ENCODE results near the gene PTPN6.

PTPN6 gene

GRCh38 chr12:6936636-6937480 lies 14.3 kb upstream of the PTPN6 start:
- FAIRE-seq (peak; percentile 87), DNase-seq (ENCODE audit: insufficient read length) (no peak)
- TF ChIP-seq TAF1 (IDR thresholded peaks at IDR 0.05; ENCODE audit: borderline replicate concordance, low read depth, low read length) (no peak), POLR2A (IDR thresholded peaks at IDR 0.05; ENCODE audit: low read depth, low read length) (peak; percentile 58; the same call in 1 of the 2 replicates)

GRCh38 chr12:6937481-6938352 lies 13.4 kb upstream of the PTPN6 start:
- TF ChIP-seq POLR2A (IDR thresholded peaks at IDR 0.05; ENCODE audit: low read depth, low read length): peak; percentile 95
- TF ChIP-seq POLR2AphosphoS5 (IDR thresholded peaks at IDR 0.05; ENCODE audit: low read depth, low read length): peak; percentile 91
- peak; percentile 68 for TF ChIP-seq TAF1 (IDR thresholded peaks at IDR 0.05; ENCODE audit: borderline replicate concordance, low read depth, low read length)
- peak; percentile 100 for FAIRE-seq
- DNase-seq (ENCODE audit: insufficient read length): peak; percentile 83

- TF ChIP-seq TAF1 (IDR thresholded peaks at IDR 0.05; ENCODE audit: borderline replicate concordance, low read depth, low read length) (no peak), POLR2AphosphoS5 (IDR thresholded peaks at IDR 0.05; ENCODE audit: low read depth, low read length) (peak; percentile 65)
- DNase-seq (ENCODE audit: insufficient read length) (no peak), FAIRE-seq (no peak)
These were observed 12.6 kb upstream of the PTPN6 start for GRCh38 chr12:6938353-6939190.

- TF ChIP-seq POLR2AphosphoS5 (IDR thresholded peaks at IDR 0.05; ENCODE audit: low read depth, low read length) (peak; percentile 46), TAF1 (IDR thresholded peaks at IDR 0.05; ENCODE audit: borderline replicate concordance, low read depth, low read length) (no peak)
- peak; percentile 48 for FAIRE-seq
These were observed 12.0 kb upstream of the PTPN6 start for GRCh38 chr12:6939191-6939540.

GRCh38 chr12:6941267-6941666 lies 9.9 kb upstream of the PTPN6 start:
- no peak for DNase-seq (ENCODE audit: insufficient read length)
- TF ChIP-seq TAF1 (IDR thresholded peaks at IDR 0.05; ENCODE audit: borderline replicate concordance, low read depth, low read length) (no peak), POLR2AphosphoS5 (IDR thresholded peaks at IDR 0.05; ENCODE audit: low read depth, low read length) (no peak), POLR2A (IDR thresholded peaks at IDR 0.05; ENCODE audit: low read depth, low read length) (no peak)
- no peak for FAIRE-seq

More at GRCh38 chr12:6939191-6939540, 12.0 kb upstream of the PTPN6 start:
- DNase-seq (ENCODE audit: insufficient read length): no peak

DNA sequence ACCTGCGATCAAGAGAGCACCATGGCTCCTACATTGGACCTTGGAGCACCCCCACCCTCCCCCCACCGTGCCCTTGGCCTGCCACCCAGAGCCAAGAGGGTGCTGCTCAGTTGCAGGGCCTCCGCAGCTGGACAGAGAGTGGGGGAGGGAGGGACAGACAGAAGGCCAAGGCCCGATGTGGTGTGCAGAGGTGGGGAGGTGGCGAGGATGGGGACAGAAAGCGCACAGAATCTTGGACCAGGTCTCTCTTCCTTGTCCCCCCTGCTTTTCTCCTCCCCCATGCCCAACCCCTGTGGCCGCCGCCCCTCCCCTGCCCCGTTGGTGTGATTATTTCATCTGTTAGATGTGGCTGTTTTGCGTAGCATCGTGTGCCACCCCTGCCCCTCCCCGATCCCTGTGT lies 9.4 kb upstream of the PTPN6 start:
- no peak for DNase-seq (ENCODE audit: insufficient read length)
- FAIRE-seq: no peak
- TF ChIP-seq POLR2A (IDR thresholded peaks at IDR 0.05; ENCODE audit: low read depth, low read length) (no peak), TAF1 (IDR thresholded peaks at IDR 0.05; ENCODE audit: borderline replicate concordance, low read depth, low read length) (no peak), POLR2AphosphoS5 (IDR thresholded peaks at IDR 0.05; ENCODE audit: low read depth, low read length) (no peak)

DNA sequence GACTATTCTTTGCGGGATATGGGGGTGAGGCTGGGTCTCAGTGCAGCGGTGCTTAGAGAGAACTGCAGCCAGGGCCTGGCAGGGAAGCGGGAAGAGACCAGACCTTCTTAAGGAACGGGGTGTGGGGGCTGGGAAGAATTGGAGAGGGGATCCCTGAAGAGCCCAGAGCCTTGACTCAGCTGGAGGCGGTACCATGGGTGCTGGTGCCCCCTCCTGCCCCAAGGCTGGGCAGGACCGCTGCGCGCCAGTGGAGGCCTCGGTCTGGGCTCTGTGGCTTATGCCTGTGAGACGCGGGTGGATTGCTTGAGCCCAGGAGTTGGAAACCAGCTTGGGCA lies 8.9 kb upstream of the PTPN6 start:
- TF ChIP-seq TAF1 (IDR thresholded peaks at IDR 0.05; ENCODE audit: borderline replicate concordance, low read depth, low read length) (no peak), POLR2AphosphoS5 (IDR thresholded peaks at IDR 0.05; ENCODE audit: low read depth, low read length) (no peak), POLR2A (IDR thresholded peaks at IDR 0.05; ENCODE audit: low read depth, low read length) (no peak)
- DNase-seq (ENCODE audit: insufficient read length) (no peak), FAIRE-seq (no peak)

DNA sequence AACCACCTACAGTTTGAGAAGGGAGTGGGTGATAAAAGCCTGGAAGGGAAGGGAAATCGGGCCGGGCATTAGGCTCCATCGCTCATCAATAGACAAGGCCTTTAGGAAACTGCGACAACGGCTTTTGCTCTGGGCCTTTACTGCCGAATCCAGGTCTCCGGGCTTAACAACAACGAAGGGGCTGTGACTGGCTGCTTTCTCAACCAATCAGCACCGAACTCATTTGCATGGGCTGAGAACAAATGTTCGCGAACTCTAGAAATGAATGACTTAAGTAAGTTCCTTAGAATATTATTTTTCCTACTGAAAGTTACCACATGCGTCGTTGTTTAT lies 7.8 kb upstream of the PTPN6 start:
- DNase-seq (ENCODE audit: insufficient read length) (peak; percentile 91), FAIRE-seq (peak; percentile 72)
- no peak for TF ChIP-seq POLR2A (IDR thresholded peaks at IDR 0.05; ENCODE audit: low read depth, low read length)

GRCh38 chr12:6943722-6944380 lies 7.3 kb upstream of the PTPN6 start, which contains the start of the genes C12orf57 and RNU7-1:
Gene C12orf57 (plus strand): TSS chr12:6944022. CDS start chr12:6944122, 100 bp downstream.
Gene RNU7-1 (plus strand): TSS chr12:6943816.
- TF ChIP-seq POLR2AphosphoS5 (IDR thresholded peaks at IDR 0.05; ENCODE audit: low read depth, low read length) (peak; percentile 99), TAF1 (IDR thresholded peaks at IDR 0.05; ENCODE audit: borderline replicate concordance, low read depth, low read length) (peak; percentile 60; the same call in 1 of the 2 replicates), POLR2A (IDR thresholded peaks at IDR 0.05; ENCODE audit: low read depth, low read length) (peak; percentile 99)
- FAIRE-seq (peak; percentile 91), DNase-seq (ENCODE audit: insufficient read length) (no peak)

DNA sequence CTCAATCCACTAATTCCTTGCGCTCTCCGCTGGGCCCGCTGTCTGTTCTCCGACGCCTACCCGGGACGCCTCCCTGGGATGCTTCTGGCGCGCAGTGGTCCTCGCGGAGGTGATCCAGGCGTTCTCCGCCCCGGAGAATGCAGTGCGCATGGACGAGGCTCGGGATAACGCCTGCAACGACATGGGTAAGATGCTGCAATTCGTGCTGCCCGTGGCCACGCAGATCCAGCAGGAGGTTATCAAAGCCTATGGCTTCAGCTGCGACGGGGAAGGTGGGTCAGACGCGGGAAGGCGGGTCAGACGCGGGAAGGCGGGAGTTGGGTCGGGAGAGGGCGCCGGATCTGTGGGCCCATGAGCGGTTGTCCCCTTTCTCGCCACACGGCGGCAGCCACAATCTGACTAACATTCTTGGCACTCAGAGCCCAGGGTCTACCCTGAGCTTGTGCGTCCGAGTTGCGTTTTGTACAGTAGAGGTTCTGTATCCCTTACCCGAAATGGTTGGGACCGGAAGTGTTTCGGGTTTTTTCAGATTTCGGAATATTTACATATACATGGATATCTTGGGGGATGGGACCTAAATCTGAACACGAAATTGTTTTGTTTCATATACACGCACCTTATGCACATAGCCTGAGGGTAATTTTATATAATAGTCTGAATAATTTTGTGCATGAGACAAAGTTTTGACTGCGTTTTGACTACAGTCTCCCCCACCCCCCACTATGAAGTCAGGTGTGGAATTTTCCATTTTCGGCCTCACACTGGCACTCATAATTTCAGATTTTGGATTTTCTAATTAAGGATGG lies 6.6 kb upstream of the PTPN6 start:
- FAIRE-seq (peak; percentile 92), DNase-seq (ENCODE audit: insufficient read length) (peak; percentile 74)
- TF ChIP-seq POLR2AphosphoS5 (IDR thresholded peaks at IDR 0.05; ENCODE audit: low read depth, low read length) (no peak), TAF1 (IDR thresholded peaks at IDR 0.05; ENCODE audit: borderline replicate concordance, low read depth, low read length) (no peak), POLR2A (IDR thresholded peaks at IDR 0.05; ENCODE audit: low read depth, low read length) (no peak; the same call in 1 of the 2 replicates)

Measured in GM12892 (cell line).